ENCODE measurements around the gene BICDL1. TPM values are rescaled to one million over a fixed set of nuclear protein-coding genes. Genes with fewer than 3 reads are reported as not detected.

BICDL1 gene
- total and polyA plus RNA-seq, 3 donors from 2014 or later = 41.4 to 131 (median 78.3) TPM

- Histone ChIP-seq H3K9me3 (no peaks in the 10 kb centered on the region), H3K36me3 (ENCODE audit: low read depth, missing control alignments) (no peaks in the 10 kb centered on the region), H3K27ac (no peak overlapping the region), H3K27me3 (no peaks in the 10 kb centered on the region), H3K4me3 (no peak overlapping the region), H3K4me1 (peaks cover 1% of the 10 kb centered on the region)
- no peak for DNase-seq
- WGBS, 2 donors = 89% methylated on average over 10 of the region's 10 CpGs
- intact Hi-C loops (cut with DNase I; ENCODE audit: low total_unique reads) = no loop called here
- TF ChIP-seq, protein P1, sequence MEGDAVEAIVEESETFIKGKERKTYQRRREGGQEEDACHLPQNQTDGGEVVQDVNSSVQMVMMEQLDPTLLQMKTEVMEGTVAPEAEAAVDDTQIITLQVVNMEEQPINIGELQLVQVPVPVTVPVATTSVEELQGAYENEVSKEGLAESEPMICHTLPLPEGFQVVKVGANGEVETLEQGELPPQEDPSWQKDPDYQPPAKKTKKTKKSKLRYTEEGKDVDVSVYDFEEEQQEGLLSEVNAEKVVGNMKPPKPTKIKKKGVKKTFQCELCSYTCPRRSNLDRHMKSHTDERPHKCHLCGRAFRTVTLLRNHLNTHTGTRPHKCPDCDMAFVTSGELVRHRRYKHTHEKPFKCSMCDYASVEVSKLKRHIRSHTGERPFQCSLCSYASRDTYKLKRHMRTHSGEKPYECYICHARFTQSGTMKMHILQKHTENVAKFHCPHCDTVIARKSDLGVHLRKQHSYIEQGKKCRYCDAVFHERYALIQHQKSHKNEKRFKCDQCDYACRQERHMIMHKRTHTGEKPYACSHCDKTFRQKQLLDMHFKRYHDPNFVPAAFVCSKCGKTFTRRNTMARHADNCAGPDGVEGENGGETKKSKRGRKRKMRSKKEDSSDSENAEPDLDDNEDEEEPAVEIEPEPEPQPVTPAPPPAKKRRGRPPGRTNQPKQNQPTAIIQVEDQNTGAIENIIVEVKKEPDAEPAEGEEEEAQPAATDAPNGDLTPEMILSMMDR (IDR thresholded peaks at IDR 0.05) = no peak
- TF ChIP-seq POLR2A (IDR thresholded peaks at IDR 0.05) = no peak
Measured at GRCh38 chr12:120109570-120110267, 120.7 kb downstream of the BICDL1 start.

GRCh38 chr12:120110550-120111501 lies 121.8 kb downstream of the BICDL1 start:
- peak; percentile 43 for DNase-seq
- Histone ChIP-seq H3K4me3 (no peak overlapping the region), H3K9me3 (no peaks in the 10 kb centered on the region), H3K36me3 (ENCODE audit: low read depth, missing control alignments) (no peaks in the 10 kb centered on the region), H3K27me3 (no peaks in the 10 kb centered on the region), H3K4me1 (peaks cover 12% of the 10 kb centered on the region), H3K27ac (no peak overlapping the region)
- TF ChIP-seq, protein P1 (IDR thresholded peaks at IDR 0.05) = no peak
- no peak for TF ChIP-seq POLR2A (IDR thresholded peaks at IDR 0.05)
- WGBS, 2 donors = 74 to 76% methylated on average over 22 to 26 of the region's 26 CpGs
- intact Hi-C loops (cut with DNase I; ENCODE audit: low total_unique reads) = no loop called here

DNA sequence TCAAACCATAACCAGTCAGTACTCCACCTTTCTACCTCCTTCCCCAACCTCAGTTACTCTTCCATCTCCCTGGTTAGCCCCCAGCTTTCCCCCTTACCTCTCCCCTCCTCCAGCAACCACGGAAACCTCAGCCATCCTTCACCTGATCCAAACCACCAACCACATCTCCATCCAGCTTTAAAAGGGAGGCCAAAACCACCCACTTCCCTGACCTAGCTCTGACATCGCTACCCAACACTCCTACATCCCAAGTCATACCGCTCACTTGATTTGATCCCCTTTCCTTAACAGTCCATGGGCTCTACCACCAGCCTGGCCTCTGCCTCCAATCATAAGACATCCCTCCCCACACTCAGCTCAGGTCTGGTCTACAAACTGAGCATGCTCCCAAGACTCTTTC lies 126.0 kb downstream of the BICDL1 start:
- Histone ChIP-seq H3K4me3 (no peak overlapping the region), H3K27me3 (no peaks in the 10 kb centered on the region), H3K4me1 (peaks cover 29% of the 10 kb centered on the region), H3K36me3 (ENCODE audit: low read depth, missing control alignments) (no peaks in the 10 kb centered on the region), H3K9me3 (no peaks in the 10 kb centered on the region), H3K27ac (no peak overlapping the region)
- no peak for TF ChIP-seq POLR2A (IDR thresholded peaks at IDR 0.05)
- TF ChIP-seq, protein P1 (IDR thresholded peaks at IDR 0.05) = no peak
- intact Hi-C loops (cut with DNase I; ENCODE audit: low total_unique reads) = no loop called here
- WGBS, 2 donors = 74 to 78% methylated on average over 3 of the region's 3 CpGs
- no peak for DNase-seq

- H3K4me3 ChIP-seq = peak overlapping the region; percentile 70 to 74
- no peaks in the 10 kb centered on the region for H3K36me3 ChIP-seq (ENCODE audit: low read depth, missing control alignments)
- H3K27me3 ChIP-seq = no peaks in the 10 kb centered on the region
- H3K27ac ChIP-seq = peak overlapping the region in 1 of 2 donors; percentile 48
- H3K9me3 ChIP-seq = no peaks in the 10 kb centered on the region
- intact Hi-C loops (cut with DNase I; ENCODE audit: low total_unique reads) = no loop called here
- WGBS, 2 donors = 18 to 25% methylated on average over 10 to 22 of the region's 31 CpGs
- peaks cover 29% of the 10 kb centered on the region for H3K4me1 ChIP-seq
- DNase-seq = peak; percentile 38
- TF ChIP-seq, protein P1 (IDR thresholded peaks at IDR 0.05) = no peak
- no peak for TF ChIP-seq POLR2A (IDR thresholded peaks at IDR 0.05)
Measured at GRCh38 chr12:120115692-120116440, 126.8 kb downstream of the BICDL1 start.

Measured in testis (tissue), 3 donors.